ENCODE results near the gene MRPS10.
"Not testable (repeated sequence)": the region's sequence is repeated elsewhere in the genome, so short reads cannot be mapped to it uniquely, and the experiment has no call there.

- not testable (repeated sequence) for TF ChIP-seq EP300, POLR2A (IDR thresholded peaks at IDR 0.05)
- TF ChIP-seq, protein P1, sequence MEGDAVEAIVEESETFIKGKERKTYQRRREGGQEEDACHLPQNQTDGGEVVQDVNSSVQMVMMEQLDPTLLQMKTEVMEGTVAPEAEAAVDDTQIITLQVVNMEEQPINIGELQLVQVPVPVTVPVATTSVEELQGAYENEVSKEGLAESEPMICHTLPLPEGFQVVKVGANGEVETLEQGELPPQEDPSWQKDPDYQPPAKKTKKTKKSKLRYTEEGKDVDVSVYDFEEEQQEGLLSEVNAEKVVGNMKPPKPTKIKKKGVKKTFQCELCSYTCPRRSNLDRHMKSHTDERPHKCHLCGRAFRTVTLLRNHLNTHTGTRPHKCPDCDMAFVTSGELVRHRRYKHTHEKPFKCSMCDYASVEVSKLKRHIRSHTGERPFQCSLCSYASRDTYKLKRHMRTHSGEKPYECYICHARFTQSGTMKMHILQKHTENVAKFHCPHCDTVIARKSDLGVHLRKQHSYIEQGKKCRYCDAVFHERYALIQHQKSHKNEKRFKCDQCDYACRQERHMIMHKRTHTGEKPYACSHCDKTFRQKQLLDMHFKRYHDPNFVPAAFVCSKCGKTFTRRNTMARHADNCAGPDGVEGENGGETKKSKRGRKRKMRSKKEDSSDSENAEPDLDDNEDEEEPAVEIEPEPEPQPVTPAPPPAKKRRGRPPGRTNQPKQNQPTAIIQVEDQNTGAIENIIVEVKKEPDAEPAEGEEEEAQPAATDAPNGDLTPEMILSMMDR (IDR thresholded peaks at IDR 0.05), result not testable (repeated sequence)
Observed at GRCh38 chr6:42216495-42216894, 1.2 kb downstream of the MRPS10 start.
